Activated CD4-positive, CD25-positive, alpha-beta regulatory T cell treated with anti-CD3 and anti-CD28 coated beads, Interleukin-2, amount 50 U/mL, for 16 hours (primary cell): ENCODE measurements around the gene NR4A1.

Experiments used
- DNase-seq: peaks from one replicate; pipeline ENCODE4 v3.0.0-alpha.2; 2020; ENCODE audit warnings: low read depth, low spot score

The NR4A1 gene

DNA sequence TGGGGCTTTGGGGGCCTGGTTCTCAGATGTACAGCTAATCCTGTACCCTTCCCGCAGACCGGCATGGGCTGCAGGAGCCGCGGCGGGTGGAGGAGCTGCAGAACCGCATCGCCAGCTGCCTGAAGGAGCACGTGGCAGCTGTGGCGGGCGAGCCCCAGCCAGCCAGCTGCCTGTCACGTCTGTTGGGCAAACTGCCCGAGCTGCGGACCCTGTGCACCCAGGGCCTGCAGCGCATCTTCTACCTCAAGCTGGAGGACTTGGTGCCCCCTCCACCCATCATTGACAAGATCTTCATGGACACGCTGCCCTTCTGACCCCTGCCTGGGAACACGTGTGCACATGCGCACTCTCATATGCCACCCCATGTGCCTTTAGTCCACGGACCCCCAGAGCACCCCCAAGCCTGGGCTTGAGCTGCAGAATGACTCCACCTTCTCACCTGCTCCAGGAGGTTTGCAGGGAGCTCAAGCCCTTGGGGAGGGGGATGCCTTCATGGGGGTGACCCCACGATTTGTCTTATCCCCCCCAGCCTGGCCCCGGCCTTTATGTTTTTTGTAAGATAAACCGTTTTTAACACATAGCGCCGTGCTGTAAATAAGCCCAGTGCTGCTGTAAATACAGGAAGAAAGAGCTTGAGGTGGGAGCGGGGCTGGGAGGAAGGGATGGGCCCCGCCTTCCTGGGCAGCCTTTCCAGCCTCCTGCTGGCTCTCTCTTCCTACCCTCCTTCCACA lies 7.6 kb downstream of the NR4A1 start:
- DNase-seq: no peak

- no peak for DNase-seq
Observed at GRCh38 chr12:52059582-52060497, 8.6 kb downstream of the NR4A1 start.

DNA sequence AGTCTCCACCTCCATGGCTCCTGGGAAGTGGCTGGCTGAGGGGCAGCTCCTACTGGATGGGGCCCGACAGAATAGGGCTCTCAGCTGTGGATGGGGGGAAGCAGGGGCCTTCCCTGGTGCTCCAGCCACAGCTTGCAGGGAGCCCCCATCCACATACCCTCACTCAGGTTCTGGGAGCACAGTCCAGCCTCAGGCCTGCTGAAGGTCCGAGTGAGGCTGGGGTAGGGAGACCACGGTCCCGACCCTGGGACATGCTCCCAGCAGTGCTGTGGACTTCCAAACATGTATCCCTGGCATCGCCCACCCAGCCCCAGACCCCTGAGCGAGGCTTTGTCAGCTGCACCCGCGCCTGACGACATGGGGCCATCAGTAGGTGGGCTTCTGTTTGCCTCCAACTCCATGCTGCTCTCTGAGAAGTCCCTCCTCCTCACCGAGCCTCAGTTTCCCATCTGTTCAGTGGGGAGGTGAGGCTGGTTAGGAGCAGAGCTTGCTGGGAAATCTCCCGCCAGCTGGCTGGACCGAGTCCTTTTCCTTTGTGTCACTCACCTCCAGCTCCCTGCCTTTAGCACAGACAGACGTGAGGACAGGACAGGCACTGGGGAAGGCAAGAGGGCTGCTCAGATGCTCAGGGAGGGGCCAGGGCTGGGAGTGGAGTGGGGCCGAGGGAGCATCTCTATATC lies 9.4 kb downstream of the NR4A1 start:
- no peak for DNase-seq

- DNase-seq: no peak
Observed at GRCh38 chr12:52061470-52062166, 10.4 kb downstream of the NR4A1 start.

DNA sequence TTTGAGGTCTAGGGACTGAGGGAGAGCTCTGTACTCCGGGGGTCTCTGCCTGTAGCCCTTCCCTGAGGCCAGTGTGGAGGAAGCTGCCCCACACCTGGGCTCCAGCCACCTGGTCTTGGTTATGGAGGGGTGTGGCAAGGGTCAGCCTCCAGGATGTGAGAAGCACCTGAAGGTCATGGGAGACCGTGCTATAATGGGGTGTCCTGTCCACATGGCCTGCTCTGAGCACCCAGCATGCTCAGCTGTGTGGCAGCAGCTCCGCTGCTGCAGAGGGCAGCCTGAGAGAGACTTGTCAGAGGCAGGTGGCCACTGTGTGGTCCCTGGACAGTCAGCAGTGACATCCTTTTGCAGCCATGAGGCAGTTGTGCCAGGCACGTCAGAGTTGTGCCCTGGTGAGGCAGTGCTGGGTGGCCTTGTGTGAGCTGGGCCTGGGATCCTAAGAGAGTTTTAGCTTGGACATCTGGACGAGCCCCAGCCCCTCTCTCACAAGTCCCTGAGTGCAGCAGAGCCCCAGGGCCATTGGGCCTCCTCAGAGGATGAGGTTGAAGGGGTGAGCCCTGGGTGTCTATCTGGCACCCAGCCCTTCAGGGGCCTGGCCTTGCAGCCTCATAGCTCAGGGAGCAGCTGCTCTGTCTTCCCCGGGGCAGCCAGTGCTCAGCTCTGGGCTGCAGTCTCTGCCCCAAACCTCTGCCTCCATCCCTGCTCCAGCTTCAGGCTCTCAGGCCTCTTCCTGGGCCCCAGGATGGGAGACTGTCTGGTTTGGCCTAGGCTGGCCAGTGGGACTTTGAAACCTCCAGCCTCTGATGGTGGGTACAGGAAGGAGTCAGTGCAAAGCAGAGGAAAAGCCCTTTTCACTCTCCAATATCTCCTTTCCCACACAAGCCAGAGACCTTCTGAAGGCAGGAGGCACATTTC lies 11.2 kb downstream of the NR4A1 start:
- no peak for DNase-seq

DNA sequence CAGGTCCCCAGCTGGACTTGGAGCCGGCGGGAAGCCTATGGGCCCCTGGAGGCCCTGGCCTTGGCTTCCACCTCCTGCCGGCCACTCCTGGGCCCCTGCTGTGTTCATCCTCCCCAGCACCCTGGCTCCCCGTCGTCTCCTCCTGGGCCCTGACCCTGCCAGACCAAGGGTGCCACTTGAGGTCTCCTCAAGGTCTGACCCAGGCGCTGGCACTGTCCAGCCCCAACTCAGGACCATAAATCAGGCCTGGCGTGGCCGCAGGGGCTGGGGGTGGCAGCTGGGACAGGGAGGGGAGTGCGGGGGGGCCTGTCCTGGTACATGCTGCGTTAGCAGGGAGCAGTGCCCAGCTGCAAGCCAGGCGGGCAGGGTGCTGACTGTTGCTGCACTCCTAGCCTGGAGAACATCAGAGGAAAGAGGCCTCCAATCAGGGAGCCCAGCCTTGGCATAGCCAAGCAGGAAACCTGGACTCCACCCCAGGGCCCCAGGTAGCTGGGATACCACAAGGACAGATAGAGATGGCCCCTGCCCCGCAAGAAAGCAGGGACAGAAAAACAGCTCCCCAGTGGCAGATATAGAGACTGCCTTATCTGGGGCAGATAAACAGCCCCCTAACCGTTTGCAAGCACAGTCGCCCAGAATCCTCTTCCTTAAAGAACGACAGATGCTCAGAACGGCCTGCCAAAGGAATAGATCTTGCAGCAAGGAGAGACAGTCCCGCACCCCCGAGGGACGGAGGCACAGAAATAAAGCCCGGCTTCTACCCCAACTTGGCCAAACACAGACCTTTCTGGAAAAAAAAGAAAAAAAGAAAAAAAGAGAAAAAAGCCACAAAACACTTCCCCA lies 12.1 kb downstream of the NR4A1 start:
- DNase-seq: no peak

GRCh38 chr12:52063981-52064649 lies 12.9 kb downstream of the NR4A1 start:
- no peak for DNase-seq

DNA sequence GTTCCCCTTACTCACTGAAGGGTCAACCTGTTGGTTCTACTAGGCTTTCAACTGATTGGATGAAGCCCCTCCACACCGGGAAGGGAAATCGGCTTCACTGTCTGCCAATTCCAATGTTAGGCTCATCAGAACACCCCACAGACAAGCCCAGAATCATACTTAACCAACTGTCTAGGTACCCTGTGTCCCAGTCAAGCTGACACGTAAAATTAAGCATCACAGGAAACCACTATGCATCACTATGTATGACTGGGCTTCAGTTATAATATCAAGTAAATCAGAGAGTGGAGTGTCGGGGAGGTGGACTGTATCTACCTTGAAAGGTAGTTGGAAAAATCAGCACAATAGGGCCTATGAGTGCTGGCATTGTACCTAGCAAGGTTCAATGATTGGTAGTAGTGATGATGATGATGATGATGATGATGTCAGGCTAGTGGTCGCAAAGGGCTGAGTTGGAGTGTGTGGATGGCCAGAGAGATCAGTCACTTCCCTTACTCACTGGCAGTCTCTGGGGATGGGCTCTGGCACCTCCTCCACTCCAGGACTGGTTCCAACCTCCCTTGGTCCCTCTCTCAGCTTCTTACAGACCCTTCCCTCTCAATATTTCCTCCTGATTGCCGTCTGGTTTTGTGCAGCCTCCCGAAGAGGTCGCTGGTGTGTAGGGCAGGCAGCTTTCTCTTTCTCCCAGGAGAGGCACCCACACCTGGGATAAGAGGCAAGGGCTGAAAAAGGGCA lies 15.3 kb downstream of the NR4A1 start:
- no peak for DNase-seq

DNA sequence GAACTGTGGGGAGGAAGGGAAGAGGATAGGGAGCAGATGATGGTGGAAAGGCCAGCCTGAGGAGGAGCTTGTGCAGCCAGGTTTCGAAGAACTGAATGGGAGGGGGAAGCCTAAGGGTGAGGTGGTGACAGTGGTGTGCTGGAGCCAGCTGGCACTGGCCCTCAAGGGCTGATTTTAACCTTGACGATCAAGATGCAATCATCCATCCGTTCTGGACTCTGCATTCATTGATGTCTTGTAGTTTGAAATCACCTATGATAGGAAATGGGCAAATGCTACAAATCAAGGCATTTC lies 15.8 kb downstream of the NR4A1 start:
- no peak for DNase-seq

DNA sequence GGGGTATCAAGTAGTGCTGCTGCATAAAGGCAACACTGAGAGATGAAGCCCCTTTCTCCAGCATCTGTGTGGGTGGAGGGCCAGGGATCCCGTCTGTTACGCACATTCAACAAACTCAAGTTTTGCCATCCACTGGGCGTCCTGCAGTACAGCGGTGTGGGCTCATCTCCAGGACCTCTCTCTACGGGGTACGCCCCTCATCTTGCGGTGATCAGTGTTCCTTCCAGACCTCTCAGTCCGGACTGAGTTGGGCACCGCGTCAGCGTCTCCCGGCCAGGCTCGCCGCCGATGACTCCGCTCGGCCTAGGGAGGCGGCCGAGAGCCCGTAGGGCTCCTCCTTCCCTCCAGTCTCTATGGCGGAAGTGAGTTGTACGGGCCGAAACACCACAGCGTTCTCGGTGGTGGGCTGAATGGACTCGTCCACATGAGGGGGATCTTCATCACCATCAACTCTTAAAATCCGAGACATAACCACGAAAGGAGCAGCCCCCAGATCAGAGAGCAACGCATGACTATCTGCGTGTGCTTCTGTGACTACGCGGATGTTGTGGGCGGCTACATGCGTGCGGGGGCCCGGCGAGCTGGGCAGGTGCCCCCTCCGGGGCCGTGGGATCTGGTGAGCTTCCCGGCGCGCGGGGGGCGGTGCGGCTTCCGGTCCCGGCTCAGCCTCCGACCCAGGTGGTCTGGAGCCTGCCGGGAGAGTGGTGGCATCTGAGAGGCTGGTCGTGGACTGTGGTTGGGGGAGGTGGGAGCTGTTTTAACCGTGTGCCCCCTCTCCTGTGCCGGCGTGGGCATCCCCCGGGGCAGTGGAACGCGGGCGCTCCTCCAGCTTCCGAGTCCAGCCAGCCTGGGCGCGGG lies 18.3 kb downstream of the NR4A1 start, which contains the start of gene ATG101:
TSS of gene ATG101 (plus strand) at position 652 of the 858 bp plus-strand sequence. CDS start 3,673 bp downstream, outside the sequence.
- peak; percentile 75 for DNase-seq

GRCh38 chr12:52070185-52070925 lies 19.1 kb downstream of the NR4A1 start:
- no peak for DNase-seq

GRCh38 chr12:52073531-52074381 lies 22.5 kb downstream of the NR4A1 start:
- no peak for DNase-seq

GRCh38 chr12:52074971-52075724 lies 23.9 kb downstream of the NR4A1 start:
- no peak for DNase-seq

DNA sequence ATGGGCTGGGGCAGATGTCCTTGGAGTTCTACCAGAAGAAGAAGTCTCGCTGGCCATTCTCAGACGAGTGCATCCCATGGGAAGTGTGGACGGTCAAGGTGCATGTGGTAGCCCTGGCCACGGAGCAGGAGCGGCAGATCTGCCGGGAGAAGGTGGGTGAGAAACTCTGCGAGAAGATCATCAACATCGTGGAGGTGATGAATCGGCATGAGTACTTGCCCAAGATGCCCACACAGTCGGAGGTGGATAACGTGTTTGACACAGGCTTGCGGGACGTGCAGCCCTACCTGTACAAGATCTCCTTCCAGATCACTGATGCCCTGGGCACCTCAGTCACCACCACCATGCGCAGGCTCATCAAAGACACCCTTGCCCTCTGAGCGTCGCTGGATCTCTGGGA lies 25.6 kb downstream of the NR4A1 start:
- DNase-seq: no peak

GRCh38 chr12:52078276-52078675 lies 27.0 kb downstream of the NR4A1 start:
- no peak for DNase-seq
